Left kidney (tissue), 2 donors: ENCODE results near the gene ANTXR2. TPM values are rescaled to one million over a fixed set of nuclear protein-coding genes. Genes with fewer than 3 reads are reported as not detected.
"Not testable (repeated sequence)": the region's sequence is repeated elsewhere in the genome, so short reads cannot be mapped to it uniquely, and the experiment has no call there.

Experiments used
- DNase-seq: peaks from one replicate; pipeline ENCODE4 v3.0.0-alpha.2; 2013
- polyA plus RNA-seq: library from polyadenylated mRNA; unstranded; fragments of 120-200 nt; gene quantifications from one replicate; pipeline ENCODE4 v1.2.1, GENCODE V29; 2013; ENCODE audit not compliant: insufficient read length

ANTXR2 gene
- polyA plus RNA-seq, 1 donor = 78.8 TPM

- DNase-seq = not testable (repeated sequence)
These were observed 81.9 kb downstream of the ANTXR2 start for GRCh38 chr4:79991100-79991499.

GRCh38 chr4:79987401-79987800, 85.6 kb downstream of the ANTXR2 start:
- no peak for DNase-seq

GRCh38 chr4:79983431-79983830, 89.6 kb downstream of the ANTXR2 start:
- no peak for DNase-seq

- DNase-seq = no peak
These were observed 90.3 kb downstream of the ANTXR2 start for GRCh38 chr4:79982601-79983322.

GRCh38 chr4:79980448-79980847, 92.6 kb downstream of the ANTXR2 start:
- DNase-seq = no peak

GRCh38 chr4:79979785-79980437, 93.1 kb downstream of the ANTXR2 start:
- DNase-seq = no peak

- no peak for DNase-seq
These were observed 95.7 kb downstream of the ANTXR2 start for GRCh38 chr4:79977131-79977840.

- peak; percentile 47 for DNase-seq
These were observed 108.4 kb downstream of the ANTXR2 start for GRCh38 chr4:79964400-79965211.

- peak; percentile 17 for DNase-seq
These were observed 109.0 kb downstream of the ANTXR2 start for GRCh38 chr4:79964020-79964399.

GRCh38 chr4:79959652-79960051, 113.4 kb downstream of the ANTXR2 start:
- no peak for DNase-seq

GRCh38 chr4:79958466-79959264, 114.4 kb downstream of the ANTXR2 start:
- no peak for DNase-seq

- DNase-seq = no peak
These were observed 123.9 kb downstream of the ANTXR2 start for GRCh38 chr4:79949178-79949577.

- DNase-seq = no peak
These were observed 124.3 kb downstream of the ANTXR2 start for GRCh38 chr4:79948739-79949138.

GRCh38 chr4:79948261-79948660, 124.8 kb downstream of the ANTXR2 start:
- DNase-seq = no peak

GRCh38 chr4:79947386-79947785, 125.6 kb downstream of the ANTXR2 start:
- no peak for DNase-seq

GRCh38 chr4:79935274-79935673, 137.8 kb downstream of the ANTXR2 start:
- DNase-seq = peak; percentile 11

GRCh38 chr4:79934660-79935059, 138.4 kb downstream of the ANTXR2 start:
- DNase-seq = no peak

- no peak for DNase-seq
These were observed 145.1 kb downstream of the ANTXR2 start for GRCh38 chr4:79927931-79928330.

- DNase-seq = no peak
These were observed 149.7 kb downstream of the ANTXR2 start for GRCh38 chr4:79923281-79923680.

- no peak for DNase-seq
These were observed 151.0 kb downstream of the ANTXR2 start for GRCh38 chr4:79922011-79922410.

- no peak for DNase-seq
These were observed 152.7 kb downstream of the ANTXR2 start for GRCh38 chr4:79920163-79920853.
